Mesenchymal stem cell (in vitro differentiated cells and primary cell): Measurements from ENCODE around the gene TMEM100.

Source experiments
- DNase-seq: peaks from one replicate; pipeline ENCODE4 v3.0.0-alpha.2; 2013
- H2AFZ ChIP-seq: one replicate; pipeline ENCODE4 v1.6.1; 2013; ENCODE audit warnings: low read depth, mild to moderate bottlenecking, control low read depth, inconsistent platforms, low read length, moderate library complexity
- H2AK5ac ChIP-seq: 2 replicates; pipeline ENCODE4 v1.6.1; 2013; ENCODE audit warnings: low read length, moderate library complexity, mild to moderate bottlenecking, inconsistent platforms; ENCODE audit not compliant: severe bottlenecking
- H2BK120ac ChIP-seq: one replicate; pipeline ENCODE4 v1.6.1; 2013; ENCODE audit warnings: low read depth, mild to moderate bottlenecking, inconsistent platforms, low read length, moderate library complexity
- H2BK12ac ChIP-seq, 2 experiments: one replicate each; pipeline ENCODE4 v1.6.1; 2013; ENCODE audit warnings: inconsistent platforms in 2 of 2, low read length in 2 of 2, mild to moderate bottlenecking in 2 of 2, moderate library complexity in 2 of 2, control low read depth in 1 of 2
- H2BK15ac ChIP-seq: one replicate; pipeline ENCODE4 v1.6.1; 2013; ENCODE audit warnings: mild to moderate bottlenecking, low read depth, inconsistent platforms; ENCODE audit not compliant: poor library complexity, severe bottlenecking
- H2BK5ac ChIP-seq: 2 replicates; pipeline ENCODE4 v1.6.1; 2013; ENCODE audit warnings: low read depth, mild to moderate bottlenecking, low read length, control low read depth, inconsistent platforms; ENCODE audit not compliant: poor library complexity, severe bottlenecking
- H3K14ac ChIP-seq, 2 experiments: one replicate each; pipeline ENCODE4 v1.6.1; 2013; ENCODE audit warnings: inconsistent platforms in 2 of 2, low read length in 2 of 2, control low read depth in 1 of 2, mild to moderate bottlenecking in 1 of 2, moderate library complexity in 1 of 2
- H3K18ac ChIP-seq, 2 experiments: one replicate each; pipeline ENCODE4 v1.6.1; 2013; ENCODE audit warnings: inconsistent platforms in 2 of 2, low read length in 2 of 2, control low read depth in 1 of 2, low read depth in 1 of 2, mild to moderate bottlenecking in 1 of 2
- H3K23ac ChIP-seq, 2 experiments: one replicate each; pipeline ENCODE4 v1.6.1; 2013; ENCODE audit warnings: inconsistent platforms in 2 of 2, low read length in 2 of 2, mild to moderate bottlenecking in 2 of 2, moderate library complexity in 2 of 2, control low read depth in 1 of 2
- H3K27ac ChIP-seq: 2 replicates; pipeline ENCODE4 v1.5.1; 2013; ENCODE audit warnings: mild to moderate bottlenecking, moderate library complexity, low read length, control low read depth, inconsistent platforms; ENCODE audit not compliant: poor library complexity, severe bottlenecking
- H3K27me3 ChIP-seq, 2 experiments: 2 replicates each; pipeline versions ENCODE4 v1.6.1 to v1.7.0; 2013; ENCODE audit warnings: low read length in 2 of 2, mild to moderate bottlenecking in 2 of 2, moderate library complexity in 2 of 2, control low read depth in 1 of 2, inconsistent platforms in 1 of 2; ENCODE audit not compliant: control insufficient read depth in 1 of 2, insufficient read depth in 1 of 2
- H3K36me3 ChIP-seq, 2 experiments: 2 replicates each; pipeline versions ENCODE4 v1.6.1 to v1.7.0; 2013; ENCODE audit warnings: low read length in 2 of 2, control low read depth in 1 of 2, inconsistent platforms in 1 of 2, low read depth in 1 of 2, mild to moderate bottlenecking in 1 of 2; ENCODE audit not compliant: insufficient read depth in 2 of 2, control insufficient read depth in 1 of 2
- H3K4ac ChIP-seq, 2 experiments: one replicate each; pipeline ENCODE4 v1.6.1; 2013; ENCODE audit warnings: inconsistent platforms in 2 of 2, low read length in 2 of 2, mild to moderate bottlenecking in 2 of 2, moderate library complexity in 2 of 2, control low read depth in 1 of 2, low read depth in 1 of 2
- H3K4me1 ChIP-seq: 2 replicates; pipeline ENCODE4 v1.6.1; 2013; ENCODE audit warnings: low read depth, low read length, control low read depth; ENCODE audit not compliant: control insufficient read depth, insufficient read depth
- H3K4me2 ChIP-seq: 2 replicates; pipeline ENCODE4 v1.6.1; 2013; ENCODE audit warnings: low read length, mild to moderate bottlenecking, inconsistent platforms; ENCODE audit not compliant: poor library complexity, severe bottlenecking
- H3K4me3 ChIP-seq, 2 experiments: 2 replicates each; pipeline versions ENCODE4 v1.5.1 to v1.7.0; 2013; ENCODE audit warnings: low read length in 2 of 2, mild to moderate bottlenecking in 2 of 2, control low read depth in 1 of 2, low read depth in 1 of 2; ENCODE audit not compliant: insufficient read depth in 1 of 2
- H3K79me1 ChIP-seq: replicated peaks from 2 replicates; pipeline ENCODE4 v1.6.1; 2013; ENCODE audit warnings: mild to moderate bottlenecking, control low read depth, low read length, inconsistent platforms; ENCODE audit not compliant: poor library complexity, severe bottlenecking
- H3K9ac ChIP-seq: 2 replicates; pipeline ENCODE4 v1.7.0; 2013; ENCODE audit warnings: mild to moderate bottlenecking, low read length, moderate library complexity
- H3K9me3 ChIP-seq: 2 replicates; pipeline ENCODE4 v1.7.0; 2013; ENCODE audit warnings: mild to moderate bottlenecking, low read length; ENCODE audit not compliant: control insufficient read depth
- H4K8ac ChIP-seq: one replicate; pipeline ENCODE4 v1.6.1; 2013; ENCODE audit warnings: inconsistent platforms, mild to moderate bottlenecking, low read length, moderate library complexity
- H4K91ac ChIP-seq: one replicate; pipeline ENCODE4 v1.6.1; 2013; ENCODE audit warnings: mild to moderate bottlenecking, low read length, inconsistent platforms
- WGBS: methylation state at CpG from one replicate; pipeline ENCODE4 v1.1.7; 2013; ENCODE audit warnings: mixed read lengths; 5-methylcytosine and 5-hydroxymethylcytosine counted together

TMEM100 gene

GRCh38 chr17:55709984-55710383, 12.7 kb downstream of the TMEM100 start:
- no peak for DNase-seq
- no peaks in the 10 kb centered on the region for H3K27me3 ChIP-seq
- peaks cover 2% of the 10 kb centered on the region for H3K4me1 ChIP-seq
- H4K91ac ChIP-seq: no peak overlapping the region
- H2BK12ac ChIP-seq: peak overlapping the region in 1 of 2 experiments; percentile 4
- no peak overlapping the region for H3K27ac ChIP-seq
- no peaks in the 10 kb centered on the region for H3K9me3 ChIP-seq
- H3K4ac ChIP-seq: peak overlapping the region in 1 of 2 experiments; percentile 6
- H3K4me3 ChIP-seq: no peak overlapping the region
- no peak overlapping the region for H2AK5ac ChIP-seq
- H3K36me3 ChIP-seq: no peaks in the 10 kb centered on the region
- WGBS: 97% methylated on average over 4 of the region's 4 CpGs
- no peak overlapping the region for H3K14ac ChIP-seq
- H2BK15ac ChIP-seq: no peak overlapping the region
- no peak overlapping the region for H3K4me2 ChIP-seq
- H2BK5ac ChIP-seq: no peak overlapping the region
- H4K8ac ChIP-seq: no peak overlapping the region
- H3K18ac ChIP-seq: peak overlapping the region in 1 of 2 experiments; percentile 57
- H3K23ac ChIP-seq: no peak overlapping the region
- H3K9ac ChIP-seq: no peak overlapping the region
- no peak overlapping the region for H2AFZ ChIP-seq
- H2BK120ac ChIP-seq: no peak overlapping the region
- H3K79me1 ChIP-seq: no peaks in the 10 kb centered on the region

DNA sequence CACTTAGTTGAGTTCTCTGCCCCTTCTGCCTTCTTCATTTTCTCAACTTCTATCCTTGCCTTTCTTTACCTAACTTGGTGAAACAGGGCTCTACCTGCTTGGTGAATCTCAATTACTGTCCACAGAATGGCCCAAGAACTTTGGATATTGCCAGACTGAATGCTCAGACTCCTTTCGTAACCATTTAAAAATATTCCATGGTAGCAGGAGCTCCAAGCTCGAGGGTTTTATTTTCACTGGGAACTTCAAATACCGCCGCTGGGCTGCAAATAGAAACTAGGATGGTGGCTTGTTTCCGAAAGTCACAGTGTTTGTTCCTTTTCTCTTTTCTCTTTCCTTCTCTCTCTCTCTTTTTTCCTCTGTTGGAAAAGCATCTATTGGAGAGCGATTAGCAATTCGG, 13.2 kb downstream of the TMEM100 start:
- no peak overlapping the region for H3K9ac ChIP-seq
- H3K27ac ChIP-seq: no peak overlapping the region
- H2BK5ac ChIP-seq: no peak overlapping the region
- no peak overlapping the region for H3K4me2 ChIP-seq
- no peak overlapping the region for H2BK12ac ChIP-seq
- H2AFZ ChIP-seq: no peak overlapping the region
- no peak overlapping the region for H2AK5ac ChIP-seq
- DNase-seq: no peak
- H2BK120ac ChIP-seq: no peak overlapping the region
- peaks cover 2% of the 10 kb centered on the region for H3K4me1 ChIP-seq
- no peaks in the 10 kb centered on the region for H3K27me3 ChIP-seq
- H2BK15ac ChIP-seq: no peak overlapping the region
- no peak overlapping the region for H3K14ac ChIP-seq
- no peak overlapping the region for H4K8ac ChIP-seq
- H4K91ac ChIP-seq: no peak overlapping the region
- no peaks in the 10 kb centered on the region for H3K36me3 ChIP-seq
- no peak overlapping the region for H3K18ac ChIP-seq
- H3K23ac ChIP-seq: no peak overlapping the region
- H3K79me1 ChIP-seq: no peaks in the 10 kb centered on the region
- no peak overlapping the region for H3K4me3 ChIP-seq
- no peaks in the 10 kb centered on the region for H3K9me3 ChIP-seq
- H3K4ac ChIP-seq: peak overlapping the region in 1 of 2 experiments; percentile 37
- 98% methylated on average over 7 of the region's 7 CpGs for WGBS

GRCh38 chr17:55708175-55708974, 14.3 kb downstream of the TMEM100 start:
- H3K18ac ChIP-seq: no peak overlapping the region
- H2AFZ ChIP-seq: no peak overlapping the region
- WGBS: 64% methylated on average over 8 of the region's 8 CpGs
- H3K79me1 ChIP-seq: no peaks in the 10 kb centered on the region
- no peak overlapping the region for H4K8ac ChIP-seq
- H2BK5ac ChIP-seq: no peak overlapping the region
- peaks cover 2% of the 10 kb centered on the region for H3K4me1 ChIP-seq
- H2BK12ac ChIP-seq: peak overlapping the region; percentile 52 to 66
- no peak overlapping the region for H3K27ac ChIP-seq
- no peak for DNase-seq
- H3K4me2 ChIP-seq: no peak overlapping the region
- peak overlapping the region in 1 of 2 experiments; percentile 54 for H3K4me3 ChIP-seq
- no peak overlapping the region for H3K14ac ChIP-seq
- H2AK5ac ChIP-seq: no peak overlapping the region
- peak overlapping the region in 1 of 2 experiments; percentile 19 for H3K4ac ChIP-seq
- no peaks in the 10 kb centered on the region for H3K36me3 ChIP-seq
- H2BK15ac ChIP-seq: no peak overlapping the region
- H3K9me3 ChIP-seq: no peaks in the 10 kb centered on the region
- H4K91ac ChIP-seq: no peak overlapping the region
- no peak overlapping the region for H3K9ac ChIP-seq
- no peak overlapping the region for H3K23ac ChIP-seq
- H2BK120ac ChIP-seq: no peak overlapping the region
- peaks cover 0 to 2% of the 10 kb centered on the region in 2 experiments for H3K27me3 ChIP-seq

DNA sequence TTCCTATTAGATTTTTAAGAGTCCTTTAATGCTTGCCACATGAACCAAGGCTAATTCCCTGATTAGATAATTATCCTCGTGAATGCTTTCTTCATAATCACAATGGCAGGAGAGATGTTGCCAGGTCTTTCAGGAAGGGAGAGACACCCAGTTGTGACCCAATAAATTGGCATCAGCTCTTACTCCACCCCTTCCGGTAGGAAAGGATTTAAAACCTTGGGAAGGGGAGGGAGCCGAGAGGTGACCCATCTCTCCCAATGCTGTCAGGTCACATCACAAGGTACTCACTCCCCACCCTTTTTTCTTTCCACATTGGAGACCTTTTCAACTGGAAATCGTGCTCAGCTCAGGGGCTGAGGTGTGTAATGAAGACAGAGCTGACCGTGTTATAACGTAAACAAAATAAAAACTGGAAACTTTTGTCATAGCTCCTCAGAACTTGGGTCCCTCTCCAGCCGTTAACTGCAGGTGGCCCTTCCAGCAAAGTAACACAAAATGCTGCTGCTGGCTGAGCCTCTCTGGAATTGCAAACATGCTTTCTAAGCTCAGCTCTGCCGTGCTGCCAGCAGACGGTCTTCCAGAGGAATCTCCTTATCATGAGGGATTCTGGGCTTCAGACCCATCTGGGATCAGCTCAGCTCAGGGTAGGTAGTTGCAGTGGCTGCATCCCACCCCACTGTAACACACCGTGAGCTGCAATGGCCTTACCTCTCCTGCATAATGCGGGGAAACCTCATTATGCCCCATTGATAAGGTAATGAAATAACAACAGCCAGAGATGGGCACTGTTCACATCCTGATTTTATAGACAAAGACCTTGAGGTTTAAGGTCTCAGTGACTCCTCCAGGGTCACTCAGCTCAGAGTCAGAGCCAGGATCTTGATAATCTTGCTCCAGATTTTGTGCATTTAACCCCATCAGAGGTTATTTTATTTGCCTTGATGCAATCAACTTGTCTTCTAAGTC, 15.6 kb downstream of the TMEM100 start:
- Histone ChIP-seq H3K4me1 (peaks cover 2% of the 10 kb centered on the region), H3K79me1 (no peaks in the 10 kb centered on the region), H2AK5ac (no peak overlapping the region), H2BK15ac (no peak overlapping the region), H2BK120ac (peak overlapping the region; percentile 42), H4K8ac (peak overlapping the region; percentile 70), H3K27ac (no peak overlapping the region), H3K14ac (no peak overlapping the region), H3K9ac (no peak overlapping the region), H3K4me3 (no peak overlapping the region), H2BK5ac (no peak overlapping the region), H3K27me3 (peaks cover 0 to 3% of the 10 kb centered on the region in 2 experiments), H3K9me3 (no peaks in the 10 kb centered on the region), H3K36me3 (no peaks in the 10 kb centered on the region), H2BK12ac (peak overlapping the region; percentile 75 to 83), H3K4ac (peak overlapping the region in 1 of 2 experiments; percentile 2), H3K23ac (peak overlapping the region in 1 of 2 experiments; percentile 61), H3K4me2 (no peak overlapping the region), H3K18ac (peak overlapping the region in 1 of 2 experiments; percentile 76), H4K91ac (peak overlapping the region; percentile 83), H2AFZ (no peak overlapping the region)
- DNase-seq: no peak
- 48% methylated on average over 11 of the region's 11 CpGs for WGBS
